Loucy (cell line): Measurements from ENCODE around the gene STAT3.

Experiments
- CTCF ChIP-seq: fragments of 200-600 bp; sonication (generic); conservative IDR thresholded peaks from 2 replicates; pipeline ENCODE4 v1.5.1; 2014; ENCODE audit warnings: mild to moderate bottlenecking, antibody characterized with exemption, low read length
- EZH2phosphoT487 ChIP-seq: fragments of 200-600 bp; IDR thresholded peaks from 2 replicates; pipeline ENCODE4 v1.6.1; 2018; ENCODE audit warnings: antibody characterized with exemption, mild to moderate bottlenecking, moderate library complexity, borderline replicate concordance

- TF ChIP-seq CTCF: no peak
- no peak for TF ChIP-seq EZH2phosphoT487
Observed at GRCh38 chr17:42363767-42364585, 24.3 kb downstream of the STAT3 start.
